Activated T-cell treated with anti-CD3 and anti-CD28 coated beads, Interleukin-2, amount 50 U/mL, for 48 hours (primary cell): ENCODE results near the gene SIRPG.
"Not testable (repeated sequence)": the region's sequence is repeated elsewhere in the genome, so short reads cannot be mapped to it uniquely, and the experiment has no call there.

ENCODE experiments used
- DNase-seq, 2 experiments: peaks; one replicate each; pipeline ENCODE4 v3.0.0-alpha.2; 2020

SIRPG gene

DNA sequence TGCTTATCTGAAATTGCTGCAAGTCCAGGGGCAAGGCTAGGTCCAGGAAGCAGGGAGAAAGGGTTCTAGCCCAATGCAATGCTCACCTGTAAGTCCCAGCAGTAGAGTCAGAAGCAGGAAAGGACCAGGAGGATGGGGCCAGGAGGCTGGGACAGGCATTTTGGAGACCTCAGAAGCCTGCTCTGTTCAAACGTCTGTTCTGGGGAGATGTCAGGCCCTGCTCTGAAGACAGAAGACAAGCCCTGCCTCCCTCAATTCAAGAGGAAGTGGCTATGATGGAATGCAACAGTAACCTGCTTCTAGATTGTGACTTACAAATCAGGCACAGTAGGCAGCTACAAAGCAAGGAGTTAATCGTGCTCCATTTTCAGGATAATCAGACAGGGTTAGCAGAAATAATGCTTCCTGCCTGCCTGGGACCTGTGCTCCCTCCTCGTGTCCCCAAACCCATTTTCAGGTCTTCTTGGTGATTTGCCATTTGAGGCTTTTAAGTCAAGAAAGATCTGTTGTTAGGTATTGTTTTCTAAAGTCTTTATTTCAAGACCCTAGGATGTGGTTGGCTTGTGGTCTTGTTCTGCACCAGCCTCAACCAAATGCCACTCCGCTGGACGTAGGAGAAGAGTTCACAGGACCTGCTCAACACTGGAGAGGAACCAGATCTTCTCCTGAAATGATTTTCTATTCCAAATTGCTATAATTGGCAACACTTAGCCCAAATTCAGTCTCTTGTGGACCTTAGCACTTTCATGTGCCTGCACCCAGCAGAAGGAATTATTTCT is at the start of gene SIRPG:
Gene SIRPG, minus strand, starts transcription at position 224 of the 779 bp plus-strand sequence. Its CDS starts 65 bp downstream, at position 159.
- DNase-seq, result peak in 1 of 2 experiments; percentile 45

DNA sequence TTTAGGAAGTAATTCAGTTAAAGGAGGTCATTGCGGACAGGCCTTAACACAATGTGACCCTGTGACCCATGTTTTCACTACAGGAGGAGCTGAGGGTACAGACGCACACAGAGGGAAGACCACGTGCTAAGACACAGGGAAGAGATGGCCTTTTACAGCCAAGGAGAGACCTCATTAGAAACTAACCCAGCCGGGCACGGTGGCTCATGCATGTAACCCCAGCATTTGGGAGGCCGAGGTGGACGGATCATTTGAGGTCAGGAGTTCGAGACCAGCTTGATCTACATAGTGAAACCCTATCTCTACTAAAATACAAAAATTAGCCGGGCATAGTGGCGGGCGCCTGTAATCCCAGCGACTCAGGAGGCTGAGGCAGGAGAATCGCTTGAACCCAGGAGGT is 49.3 kb upstream of the SIRPG start:
- DNase-seq, result not testable (repeated sequence)

DNA sequence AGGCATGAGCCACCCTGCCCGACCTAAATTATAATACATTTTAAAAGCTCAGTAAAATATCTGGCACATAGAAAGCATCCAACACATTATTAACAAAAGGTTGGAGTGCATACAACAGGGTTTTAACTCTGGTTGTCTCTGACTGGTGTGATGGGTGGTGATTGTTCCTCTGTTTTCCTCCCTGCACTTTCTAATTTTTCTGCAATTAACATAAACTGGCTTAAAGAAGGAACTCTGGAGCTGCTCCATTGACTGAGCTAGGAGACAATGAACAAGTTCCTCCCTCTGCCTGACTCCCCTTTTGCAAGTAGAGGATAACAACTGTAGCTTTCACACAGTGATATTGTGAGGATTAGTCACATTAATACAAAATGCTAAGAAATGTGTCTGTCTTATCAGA is 48.5 kb upstream of the SIRPG start:
- DNase-seq, result no peak

DNA sequence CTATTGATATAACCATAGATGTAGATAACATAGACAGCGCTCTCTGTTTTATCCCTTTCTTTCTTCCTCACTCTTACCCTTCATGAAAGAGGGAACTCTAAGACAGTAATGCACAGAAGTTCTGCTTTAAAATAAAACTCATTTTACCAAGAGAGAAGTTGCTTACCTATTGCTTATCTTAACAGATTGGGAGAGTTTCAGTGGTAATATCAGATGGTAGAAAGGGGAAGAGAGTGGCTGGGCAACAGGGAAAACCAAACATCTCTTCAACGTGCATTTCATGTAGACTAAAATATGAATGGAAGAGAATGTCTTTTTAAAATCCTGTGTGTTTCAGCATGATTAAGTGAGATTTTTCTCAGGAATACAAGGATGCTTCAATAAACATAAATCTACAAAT is 45.3 kb upstream of the SIRPG start:
- DNase-seq, result no peak

DNA sequence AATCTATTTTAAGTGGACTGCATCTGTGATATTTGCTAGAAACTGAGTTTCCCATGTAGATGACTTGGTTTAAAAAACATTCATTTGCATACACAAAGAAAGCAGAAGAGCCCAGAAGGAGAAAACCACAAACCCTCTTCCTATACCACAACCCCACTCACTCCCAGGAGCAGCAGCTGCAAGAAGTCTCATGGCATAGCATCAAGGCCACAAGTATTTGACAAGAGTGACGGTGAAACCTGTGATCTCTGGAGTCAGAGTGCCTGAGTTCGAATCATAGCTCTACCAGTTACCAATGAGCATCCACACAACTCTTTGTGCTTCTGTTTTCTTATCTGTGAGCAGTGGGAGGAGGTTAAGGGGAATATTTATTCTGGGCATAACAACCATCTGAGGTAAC is 44.7 kb upstream of the SIRPG start:
- DNase-seq, result no peak

DNA sequence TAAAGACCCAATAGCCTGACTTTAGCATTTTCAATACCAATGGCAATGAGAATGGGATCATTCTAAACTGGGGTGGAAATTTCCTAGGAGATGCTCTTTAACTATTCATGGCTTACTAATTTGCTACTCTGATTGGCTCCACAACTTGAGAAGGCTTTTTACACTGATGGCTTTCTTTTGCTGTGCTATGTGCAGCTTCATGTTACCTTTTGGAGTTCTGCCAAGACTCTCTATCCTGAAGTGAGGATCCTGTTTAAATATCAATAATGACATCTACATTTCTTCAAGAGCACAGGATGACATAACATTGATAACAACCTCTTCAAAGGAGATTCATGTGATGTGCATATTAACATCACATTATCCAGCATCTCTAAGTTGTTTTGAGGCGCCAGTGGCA is 43.4 kb upstream of the SIRPG start:
- DNase-seq, result no peak

DNA sequence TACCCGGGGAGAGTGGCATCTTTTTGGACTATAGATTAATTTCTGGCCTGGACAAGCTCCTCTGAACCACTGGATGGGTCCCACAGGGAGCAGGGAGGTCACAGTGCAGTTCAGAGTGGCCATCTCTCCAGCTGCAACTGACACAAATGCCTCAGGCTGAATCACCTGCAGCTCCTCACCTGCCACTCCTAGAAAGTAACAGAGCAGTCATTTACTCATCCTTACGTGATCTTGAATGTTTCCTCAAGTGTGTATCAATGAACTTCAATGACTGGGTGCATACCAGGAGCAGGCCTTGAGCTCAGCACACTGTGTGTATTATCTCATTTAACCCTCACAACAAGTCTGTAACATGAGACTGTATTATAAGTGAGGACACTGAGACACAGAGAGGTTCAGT is 40.0 kb upstream of the SIRPG start:
- DNase-seq, result no peak

DNA sequence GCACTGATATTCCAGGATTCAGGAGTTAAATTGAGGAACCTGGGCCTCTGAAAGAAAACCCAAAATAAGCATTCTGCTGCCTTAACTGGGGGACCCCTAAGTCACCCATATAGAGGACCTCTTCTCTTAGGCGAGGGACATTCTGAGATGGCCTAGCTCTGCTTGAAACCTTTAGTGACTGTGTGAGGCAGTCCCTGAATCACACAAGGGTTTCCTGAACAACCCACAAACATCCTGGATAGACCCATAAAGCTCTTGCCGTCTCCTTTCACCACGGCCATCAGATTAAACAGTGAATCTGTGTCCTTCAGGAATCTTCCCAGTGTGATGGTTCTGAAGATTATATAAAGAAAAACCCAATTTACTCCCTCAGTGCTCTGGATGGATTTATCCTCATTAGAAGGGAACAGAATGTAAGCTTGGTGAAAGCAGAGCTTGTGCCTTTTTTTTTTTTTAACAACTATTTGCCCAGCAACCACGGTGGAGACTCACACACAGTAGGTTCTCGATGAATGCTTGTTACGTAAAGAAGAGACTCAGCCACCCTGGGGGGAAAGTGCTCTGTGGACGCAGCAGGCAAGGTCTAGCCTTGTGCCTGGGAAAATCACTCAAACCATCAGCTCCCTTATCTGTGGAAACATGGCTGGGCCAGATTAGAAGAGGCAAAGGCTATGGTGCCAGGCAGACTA is 39.1 kb upstream of the SIRPG start:
- DNase-seq, result no peak

DNA sequence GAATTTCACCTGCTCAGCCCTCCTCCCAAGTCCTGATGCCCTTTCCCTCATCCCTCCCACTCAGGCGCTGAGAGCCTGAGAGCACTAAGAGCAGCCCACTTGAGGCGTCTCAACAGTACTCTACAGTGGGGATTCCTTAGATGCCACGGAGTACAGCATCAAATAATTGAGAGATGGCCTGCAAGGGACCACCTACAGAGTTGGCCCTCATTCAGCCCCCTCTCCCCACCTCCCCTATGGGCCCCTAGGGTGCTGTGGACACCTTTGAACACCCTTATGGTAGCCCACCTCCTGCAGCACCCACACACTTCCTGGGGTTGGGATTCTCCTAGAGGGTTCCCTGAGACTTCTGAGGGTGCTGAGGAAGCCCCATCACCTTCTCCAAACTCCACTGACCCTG is 37.1 kb upstream of the SIRPG start:
- DNase-seq, result no peak

DNA sequence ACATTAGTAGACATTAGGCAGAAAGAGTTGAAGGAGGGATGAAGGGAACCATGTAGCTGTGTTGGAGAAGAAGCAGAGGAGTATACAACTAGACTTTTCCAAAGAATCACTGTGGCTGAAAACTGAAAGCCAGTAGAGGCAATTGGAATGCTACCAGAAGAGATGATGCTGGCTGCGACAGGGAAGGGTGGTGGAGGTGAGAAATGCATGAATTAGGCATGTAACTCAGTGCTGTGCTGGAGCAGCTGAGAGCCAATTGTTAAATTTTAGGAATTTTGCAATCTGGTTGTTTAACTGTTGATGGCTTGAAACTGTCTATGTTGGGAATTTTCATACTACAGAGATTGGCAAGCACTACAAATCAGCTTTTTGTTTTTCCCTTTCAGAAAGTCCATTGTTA is 35.8 kb upstream of the SIRPG start:
- DNase-seq, result no peak

DNA sequence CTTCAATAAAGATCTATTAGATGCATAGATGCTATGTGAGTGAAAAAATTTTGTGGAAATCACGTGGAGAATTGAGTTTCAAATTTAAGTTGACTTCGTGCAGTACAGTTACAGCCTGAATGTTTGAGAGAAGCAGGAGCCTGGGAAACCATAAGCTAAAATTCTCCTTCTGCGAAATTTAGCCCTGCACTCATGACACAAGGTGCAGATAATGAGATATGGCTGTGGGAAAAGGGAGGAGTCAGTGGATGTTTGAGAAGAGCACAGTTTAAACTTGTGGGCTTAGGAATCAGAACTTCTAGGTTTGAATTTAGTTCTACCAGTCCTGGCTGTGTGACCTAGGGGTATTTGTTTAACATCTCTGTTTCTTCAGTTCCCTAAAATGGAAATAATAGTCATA is 32.1 kb upstream of the SIRPG start:
- DNase-seq, result no peak

DNA sequence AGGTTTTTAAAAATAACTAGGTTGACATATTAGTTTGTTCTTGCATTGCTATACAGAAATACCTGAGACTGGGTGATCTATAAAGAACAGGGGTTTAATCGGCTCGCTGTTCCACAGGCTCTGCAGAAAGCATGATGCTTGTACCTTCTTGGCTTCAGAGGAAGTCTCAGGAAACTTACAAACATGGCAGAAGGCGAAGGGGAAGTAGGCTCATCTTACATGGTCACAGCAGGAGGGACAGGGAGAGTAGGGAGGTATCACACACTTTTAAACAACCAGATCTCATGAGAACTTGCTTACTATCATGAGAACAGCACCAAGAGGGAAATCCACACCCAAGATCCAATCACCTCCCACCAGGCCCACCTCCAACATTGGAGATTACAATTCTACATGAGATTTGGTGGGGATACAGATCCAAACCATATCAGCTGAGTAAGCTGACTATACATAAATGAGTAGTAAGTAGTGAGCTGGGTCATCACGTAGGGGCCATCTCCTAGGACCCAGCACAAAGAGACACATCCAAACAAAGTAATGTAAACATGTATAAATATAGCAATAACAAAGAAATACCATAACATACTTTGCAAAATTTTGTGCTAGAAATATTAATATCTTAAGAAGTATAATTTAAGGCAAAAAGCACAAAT is 31.4 kb upstream of the SIRPG start:
- no peak for DNase-seq

DNA sequence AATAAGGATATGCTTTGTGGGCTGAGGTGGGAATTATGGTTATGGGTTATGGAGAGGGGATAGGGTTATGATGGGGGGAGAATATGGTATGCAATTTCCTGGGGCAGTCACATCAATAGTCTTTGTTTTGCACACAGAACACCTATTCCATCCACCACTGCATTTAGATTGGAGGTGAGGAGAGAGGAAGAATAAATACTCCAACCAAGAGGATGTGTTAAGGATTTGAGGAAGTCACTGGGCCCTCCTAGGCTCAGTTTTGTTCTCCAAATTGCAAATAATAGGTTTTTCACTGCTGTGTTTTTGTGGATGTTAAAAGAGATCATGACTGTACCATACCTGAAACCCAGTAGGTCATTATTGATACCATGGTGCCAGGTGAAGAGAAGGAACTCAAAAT is 29.5 kb upstream of the SIRPG start:
- no peak for DNase-seq

DNA sequence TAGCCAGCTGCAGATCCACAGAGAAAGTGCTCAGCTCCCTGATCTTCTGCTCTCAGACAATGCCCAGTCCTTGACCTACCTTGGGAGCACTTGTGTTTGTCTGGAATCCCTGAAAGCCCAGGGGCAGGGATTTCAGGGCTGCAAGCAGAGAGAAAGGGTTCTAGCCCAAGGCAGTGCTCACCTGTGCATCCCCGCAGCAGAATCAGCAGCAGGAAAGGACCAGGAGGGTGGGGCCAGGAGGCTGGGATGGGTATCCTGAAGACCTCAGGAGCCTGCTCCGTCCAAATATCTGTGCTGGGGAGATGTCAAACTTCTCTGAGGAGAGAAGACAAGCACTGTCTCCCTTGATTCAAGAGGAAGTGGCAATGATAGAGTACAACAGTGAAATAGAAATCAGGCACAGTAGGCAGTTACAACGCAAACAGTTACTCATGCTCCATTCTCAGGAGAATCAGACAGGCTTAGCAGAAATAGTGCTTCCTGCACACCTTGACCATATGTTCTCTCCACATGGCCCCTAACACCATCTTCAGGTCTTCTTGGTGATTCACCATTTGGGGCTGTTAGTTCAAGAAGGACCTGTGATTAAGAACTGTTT is 28.7 kb upstream of the SIRPG start:
- DNase-seq, result no peak

DNA sequence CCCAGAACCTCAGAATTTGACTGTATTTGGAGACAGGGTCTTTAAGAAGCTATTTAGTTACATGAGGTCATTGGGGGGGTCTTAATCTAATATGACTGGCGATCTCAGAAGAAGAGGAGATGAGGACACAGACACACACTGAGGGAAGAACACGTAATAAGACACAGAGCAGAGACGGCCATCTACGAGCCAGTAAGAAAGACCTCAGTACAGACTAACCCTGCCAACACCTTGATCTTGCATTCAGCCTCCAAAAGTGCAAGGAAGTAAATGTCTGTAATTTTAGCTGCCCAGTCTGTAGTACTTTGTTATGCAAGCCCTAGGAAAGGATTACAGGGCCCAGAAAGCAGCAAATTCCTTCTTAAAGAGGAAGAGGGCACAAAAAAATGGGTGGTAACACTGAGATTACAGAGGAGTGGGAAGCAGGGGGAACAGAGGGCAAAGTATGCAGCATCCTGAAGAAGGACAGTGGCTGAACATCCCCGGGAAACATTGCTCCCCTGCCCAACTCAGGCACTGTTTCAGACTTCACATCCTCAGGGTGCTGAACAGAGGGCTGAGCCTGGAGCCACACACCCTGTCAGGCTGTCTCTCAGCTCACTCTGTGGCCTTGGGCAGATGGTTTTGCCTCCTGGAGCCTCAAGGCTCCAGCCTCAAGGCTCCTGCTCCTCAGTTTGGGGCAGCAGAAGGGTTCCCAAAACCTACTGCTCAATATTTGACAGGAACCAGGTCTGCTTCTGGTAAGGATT is 27.9 kb upstream of the SIRPG start:
- no peak for DNase-seq

DNA sequence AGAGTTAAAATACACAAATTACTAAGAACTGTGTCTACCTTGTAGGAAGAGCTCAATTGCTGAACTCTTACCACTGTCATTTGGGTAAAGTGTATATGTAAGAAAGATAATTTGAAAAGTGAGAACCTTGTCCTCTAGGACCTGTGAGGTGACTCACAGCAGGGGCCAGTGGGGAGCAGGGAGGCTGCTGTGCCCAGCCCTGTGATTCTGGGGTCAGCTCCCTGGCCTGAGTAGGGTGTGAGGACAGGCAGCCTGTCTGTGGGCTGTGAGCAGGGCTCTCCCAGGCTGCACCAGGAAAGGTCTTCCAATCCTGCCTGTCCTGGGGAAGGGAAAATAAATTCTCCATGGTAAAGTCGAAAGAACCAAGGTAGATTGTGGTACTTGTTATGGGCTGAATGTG is 27.3 kb upstream of the SIRPG start:
- no peak for DNase-seq

DNA sequence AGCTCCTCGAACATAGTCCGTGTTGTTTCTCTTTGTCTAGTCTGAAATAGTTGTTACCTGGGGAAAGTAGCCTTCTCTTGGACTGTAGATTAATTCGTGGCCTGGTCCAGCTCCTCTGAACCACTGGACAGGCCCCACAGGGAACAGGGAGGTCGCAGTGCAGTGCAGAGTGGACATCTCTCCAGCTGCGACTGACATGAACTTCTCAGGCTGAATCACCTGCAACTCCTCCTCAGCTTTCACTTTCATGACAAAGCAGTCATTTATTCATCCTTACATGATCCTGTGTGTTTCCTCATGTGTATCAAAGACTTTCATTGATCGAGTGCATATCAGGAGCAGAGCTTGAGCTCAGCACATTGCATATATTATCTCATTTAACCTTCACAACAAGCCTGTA is 19.1 kb upstream of the SIRPG start:
- peak in 1 of 2 experiments; percentile 31 for DNase-seq

DNA sequence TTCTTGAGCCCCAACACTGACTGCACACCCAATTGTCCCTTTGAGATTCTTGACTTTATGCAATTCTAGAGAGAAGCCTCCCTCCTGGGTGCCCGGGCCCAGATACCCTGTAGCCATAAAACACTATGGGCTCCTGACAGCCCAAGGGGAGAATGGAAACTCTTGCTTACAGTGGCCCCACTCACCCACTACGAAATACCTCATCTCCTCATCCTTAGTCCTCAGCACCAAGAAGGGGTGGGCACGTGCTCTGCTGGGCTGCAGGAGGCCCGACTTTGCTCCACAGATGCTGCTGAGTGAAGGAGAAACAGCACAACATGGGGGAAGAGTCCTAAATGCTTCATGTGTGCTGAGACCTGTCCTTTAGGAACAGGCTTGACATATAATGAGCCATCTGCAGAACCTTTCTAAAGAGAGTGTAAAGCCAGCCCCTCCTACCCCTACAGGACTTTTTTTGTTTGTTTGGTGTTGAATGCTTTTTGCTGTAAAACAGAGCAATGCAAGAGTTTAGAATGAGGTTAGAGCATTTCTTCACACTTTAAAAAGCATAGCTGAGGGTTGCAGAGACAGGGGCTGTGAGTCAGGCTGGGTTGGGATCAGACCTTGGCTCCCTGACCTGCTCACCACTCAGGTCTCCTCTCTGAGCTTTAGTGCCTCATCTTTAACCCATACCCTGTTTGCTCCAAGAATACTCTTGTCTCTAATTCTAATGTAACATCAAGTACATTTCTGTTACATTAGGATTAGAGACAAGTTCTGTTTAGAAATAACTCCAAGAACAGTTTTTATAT is 17.6 kb upstream of the SIRPG start:
- DNase-seq, result peak in 1 of 2 experiments; percentile 48

DNA sequence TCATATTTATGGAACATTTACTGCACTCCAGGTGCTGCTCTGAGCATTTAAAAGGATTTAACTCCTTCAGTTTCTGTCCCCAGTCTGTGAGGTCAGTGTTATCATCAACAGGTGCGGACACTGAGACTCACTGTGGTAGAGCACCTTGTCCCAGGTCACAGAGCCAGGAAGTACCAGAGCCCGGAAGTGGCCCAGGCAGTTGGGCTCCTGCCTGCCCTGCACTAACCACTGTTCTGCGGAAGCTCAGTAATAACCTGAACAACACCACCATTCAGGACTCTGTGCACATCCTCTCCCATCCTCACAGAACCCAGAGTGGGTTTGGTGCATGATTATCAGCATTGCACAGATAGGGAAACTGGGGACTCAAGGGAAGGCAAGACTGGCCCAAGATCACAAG is 16.8 kb upstream of the SIRPG start:
- peak; percentile 65 to 70 for DNase-seq

DNA sequence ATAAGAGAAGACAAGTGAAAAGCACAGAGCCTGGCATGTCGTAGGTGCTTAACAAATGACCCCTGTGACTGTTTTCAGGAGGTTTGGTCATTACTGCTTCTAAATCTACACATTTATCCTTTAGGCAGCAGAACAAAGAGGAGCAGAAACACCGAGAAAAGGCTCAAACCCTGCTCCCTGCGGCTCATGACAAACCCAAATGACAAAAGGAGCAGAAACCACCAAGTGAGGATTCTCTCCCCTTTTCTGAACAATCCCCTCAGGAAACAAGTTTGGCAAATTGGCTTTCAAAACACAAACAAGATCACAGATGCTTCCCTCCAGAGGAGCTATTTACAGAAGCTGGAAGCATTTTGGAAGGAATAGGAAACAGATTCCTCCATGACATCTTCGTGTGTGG is 15.8 kb upstream of the SIRPG start:
- peak in 1 of 2 experiments; percentile 36 for DNase-seq

DNA sequence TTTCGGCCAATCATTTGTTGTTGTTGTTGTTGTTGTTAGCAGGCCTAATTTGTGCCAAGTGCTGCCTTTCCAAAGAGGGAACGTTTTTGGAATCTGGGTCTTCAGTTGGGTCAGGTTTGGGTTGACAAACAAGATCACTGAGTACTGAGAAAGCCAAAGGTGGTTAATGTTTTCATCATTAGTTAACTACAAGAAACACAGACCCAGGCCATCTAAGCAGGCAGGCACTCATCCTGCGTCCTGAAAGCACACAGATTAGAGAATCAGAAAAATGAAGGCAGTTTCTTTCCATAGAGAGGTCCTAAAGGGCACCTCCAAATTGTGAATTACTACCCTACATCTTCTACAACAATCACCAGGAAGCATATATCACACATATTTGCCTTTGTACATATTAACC is 15.1 kb upstream of the SIRPG start:
- peak in 1 of 2 experiments; percentile 30 for DNase-seq
